ENCODE measurements around the gene NEK10.

The NEK10 gene

DNA sequence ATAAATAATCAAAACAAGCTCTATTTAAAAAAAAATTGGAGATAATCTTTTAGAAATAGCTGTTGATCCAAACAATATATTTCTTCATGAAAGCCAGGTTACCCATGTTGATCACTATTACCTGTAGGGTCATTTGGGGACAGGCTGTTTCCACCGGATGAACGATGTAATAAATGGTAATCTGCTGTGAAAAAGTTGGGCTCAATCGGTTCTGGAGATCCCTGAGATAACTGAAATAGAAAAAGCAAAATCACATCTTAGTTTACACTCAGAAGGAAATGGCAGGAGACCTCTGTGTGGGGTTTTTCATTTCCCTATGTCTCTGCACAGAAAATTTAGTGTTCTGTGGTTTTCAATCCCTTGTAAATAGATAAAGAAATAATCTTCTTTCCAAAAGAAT is 249.5 kb downstream of the NEK10 start:
- H3K27ac ChIP-seq = peak overlapping the region; percentile 36
- TF ChIP-seq, protein P1, sequence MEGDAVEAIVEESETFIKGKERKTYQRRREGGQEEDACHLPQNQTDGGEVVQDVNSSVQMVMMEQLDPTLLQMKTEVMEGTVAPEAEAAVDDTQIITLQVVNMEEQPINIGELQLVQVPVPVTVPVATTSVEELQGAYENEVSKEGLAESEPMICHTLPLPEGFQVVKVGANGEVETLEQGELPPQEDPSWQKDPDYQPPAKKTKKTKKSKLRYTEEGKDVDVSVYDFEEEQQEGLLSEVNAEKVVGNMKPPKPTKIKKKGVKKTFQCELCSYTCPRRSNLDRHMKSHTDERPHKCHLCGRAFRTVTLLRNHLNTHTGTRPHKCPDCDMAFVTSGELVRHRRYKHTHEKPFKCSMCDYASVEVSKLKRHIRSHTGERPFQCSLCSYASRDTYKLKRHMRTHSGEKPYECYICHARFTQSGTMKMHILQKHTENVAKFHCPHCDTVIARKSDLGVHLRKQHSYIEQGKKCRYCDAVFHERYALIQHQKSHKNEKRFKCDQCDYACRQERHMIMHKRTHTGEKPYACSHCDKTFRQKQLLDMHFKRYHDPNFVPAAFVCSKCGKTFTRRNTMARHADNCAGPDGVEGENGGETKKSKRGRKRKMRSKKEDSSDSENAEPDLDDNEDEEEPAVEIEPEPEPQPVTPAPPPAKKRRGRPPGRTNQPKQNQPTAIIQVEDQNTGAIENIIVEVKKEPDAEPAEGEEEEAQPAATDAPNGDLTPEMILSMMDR (conservative IDR thresholded peaks at IDR 0.05) = no peak

DNA sequence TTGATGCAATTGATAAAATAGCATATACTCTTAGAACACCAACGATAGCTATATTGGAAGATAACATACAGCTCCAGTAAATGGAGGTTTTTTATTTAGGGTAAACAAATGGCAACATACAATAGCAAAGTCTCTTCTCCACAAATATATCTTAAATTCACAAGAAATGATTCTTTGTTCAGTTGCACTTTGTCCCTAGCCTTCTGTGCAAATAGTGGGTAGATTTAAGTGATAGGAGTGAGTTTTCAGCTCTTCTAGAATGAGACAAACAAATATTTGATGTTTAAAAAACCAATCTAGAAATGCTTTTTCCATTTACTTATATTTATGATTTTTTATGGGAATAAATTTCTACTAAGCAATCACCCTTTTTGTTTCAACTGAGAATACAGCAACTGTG is 253.8 kb downstream of the NEK10 start:
- H3K27ac ChIP-seq = no peak overlapping the region
- TF ChIP-seq, protein P1 (conservative IDR thresholded peaks at IDR 0.05) = no peak

- H3K27ac ChIP-seq = no peak overlapping the region
- TF ChIP-seq, protein P1 (conservative IDR thresholded peaks at IDR 0.05) = no peak
Observed at GRCh38 chr3:27114684-27115083, 254.5 kb downstream of the NEK10 start.

DNA sequence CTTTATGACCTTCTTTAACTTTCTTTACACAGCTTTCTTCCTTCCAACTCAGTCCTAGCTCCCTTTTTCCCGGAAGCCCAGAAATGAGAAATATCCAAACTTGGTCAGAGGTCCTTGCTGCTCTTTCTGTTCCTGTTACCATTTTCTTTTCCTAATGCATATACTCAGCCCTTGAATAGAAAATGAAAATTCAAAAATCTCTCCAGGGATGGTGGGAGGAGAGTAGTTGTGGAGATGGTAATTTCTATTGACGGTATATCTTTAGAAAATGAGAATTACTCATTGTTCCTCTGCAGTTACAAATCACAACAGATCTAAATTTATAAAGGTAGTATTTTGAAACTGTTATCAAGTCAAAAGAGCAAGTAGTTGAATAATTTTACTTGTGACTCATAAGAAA is 255.1 kb downstream of the NEK10 start:
- TF ChIP-seq, protein P1 (conservative IDR thresholded peaks at IDR 0.05) = no peak
- H3K27ac ChIP-seq = no peak overlapping the region

- TF ChIP-seq, protein P1 (conservative IDR thresholded peaks at IDR 0.05) = no peak
- H3K27ac ChIP-seq = no peak overlapping the region
Observed at GRCh38 chr3:27110020-27110419, 259.2 kb downstream of the NEK10 start.

DNA sequence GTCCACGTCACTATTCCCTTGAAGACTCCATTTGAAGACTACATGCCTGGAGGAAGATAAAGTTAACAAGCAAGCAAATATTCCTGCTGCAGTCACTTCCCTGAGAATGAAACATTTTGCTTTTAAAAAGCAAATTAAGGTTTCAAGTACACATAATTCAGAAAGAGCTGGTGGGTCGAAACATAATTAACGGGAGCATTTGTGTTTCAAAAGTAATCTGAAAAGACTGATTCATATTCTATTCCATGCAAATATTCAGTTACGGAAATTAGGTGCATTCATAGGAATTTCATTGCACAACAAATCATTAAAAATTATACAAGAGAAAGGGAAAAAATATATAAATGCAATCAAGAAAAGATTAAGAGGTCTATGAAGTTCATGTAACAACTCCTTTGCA is 260.9 kb downstream of the NEK10 start:
- H3K27ac ChIP-seq = no peak overlapping the region
- TF ChIP-seq, protein P1 (conservative IDR thresholded peaks at IDR 0.05) = no peak

DNA sequence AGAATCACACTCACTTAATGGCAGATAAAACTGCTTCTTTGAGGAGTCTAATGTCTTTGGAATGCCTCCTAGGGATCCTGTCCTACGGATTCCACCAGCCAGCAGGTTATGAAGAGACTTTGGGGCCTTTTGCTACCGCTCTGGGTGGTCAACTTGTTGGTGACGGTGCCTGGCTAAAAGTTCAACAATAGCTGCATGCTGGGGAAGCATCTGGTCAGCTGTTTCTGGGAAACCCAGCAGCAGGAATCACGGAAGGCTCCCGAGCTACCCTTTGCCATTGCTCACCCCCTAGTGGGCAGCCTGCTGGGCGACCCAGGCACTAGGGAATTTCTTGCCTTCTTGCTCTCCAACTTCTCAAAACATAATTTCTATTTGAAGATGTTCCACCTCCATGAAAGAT is 263.3 kb downstream of the NEK10 start:
- TF ChIP-seq, protein P1 (conservative IDR thresholded peaks at IDR 0.05) = peak; percentile 75
- H3K27ac ChIP-seq = no peak overlapping the region

DNA sequence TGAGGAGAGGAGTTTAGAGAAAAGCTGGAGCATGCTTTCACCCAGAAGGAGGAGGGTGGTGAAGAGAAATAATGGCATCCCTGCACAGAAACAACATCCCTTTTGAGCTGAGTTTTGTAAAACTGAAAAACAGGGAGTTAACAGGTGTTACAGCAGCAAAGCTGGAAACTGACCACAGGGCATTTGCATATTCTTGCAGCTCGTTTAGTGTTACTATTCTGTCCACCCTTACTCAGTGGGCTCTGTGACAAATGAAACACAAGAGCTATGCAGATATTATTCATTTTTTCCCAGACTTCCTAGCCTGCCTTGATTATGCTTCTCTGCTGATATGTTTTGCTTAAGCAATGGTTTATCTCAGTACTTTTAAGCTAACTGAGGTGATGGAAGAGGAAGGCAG is 272.0 kb downstream of the NEK10 start:
- no peak overlapping the region for H3K27ac ChIP-seq
- TF ChIP-seq, protein P1 (conservative IDR thresholded peaks at IDR 0.05) = no peak

Measured in VCaP (cell line).